GM12891 (cell line): ENCODE results near the gene GPSM3.
"Not testable (repeated sequence)": the region's sequence is repeated elsewhere in the genome, so short reads cannot be mapped to it uniquely, and the experiment has no call there.

Experiments
- DNase-seq: peaks from one replicate; pipeline ENCODE4 v3.0.0; 2011; ENCODE audit warnings: low spot score; ENCODE audit not compliant: insufficient read length
- FAIRE-seq: peaks from 2 replicates; lab custom pipeline; 2011; peaks lifted over from hg19 to GRCh38; lab: Jason Lieb, UNC
- PAX5 ChIP-seq: IDR thresholded peaks from 2 replicates; pipeline ENCODE4 v1.6.1; 2011; ENCODE audit warnings: low read length, moderate library complexity, mild to moderate bottlenecking; ENCODE audit not compliant: insufficient read depth, severe bottlenecking
- POLR2A ChIP-seq: IDR thresholded peaks from 2 replicates; pipeline ENCODE4 v1.6.1; 2011; ENCODE audit warnings: low read depth, low read length, control low read depth
- POLR2AphosphoS5 ChIP-seq: IDR thresholded peaks from 2 replicates; pipeline ENCODE4 v1.6.1; 2011; ENCODE audit warnings: low read depth, low read length, control low read depth
- POU2F2 ChIP-seq: IDR thresholded peaks from 2 replicates; pipeline ENCODE4 v1.6.1; 2011; ENCODE audit warnings: low read depth, mild to moderate bottlenecking, control low read depth, low read length, moderate library complexity
- SPI1 ChIP-seq: IDR thresholded peaks from 2 replicates; pipeline ENCODE4 v1.6.1; 2011; ENCODE audit warnings: low read depth, low read length, control low read depth
- TAF1 ChIP-seq: IDR thresholded peaks from 2 replicates; pipeline ENCODE4 v1.6.1; 2011; ENCODE audit warnings: low read depth, low read length, control low read depth

GPSM3 gene

GRCh38 chr6:32218167-32218566 lies 25.7 kb upstream of the GPSM3 start:
- no peak for TF ChIP-seq POU2F2
- no peak for TF ChIP-seq POLR2AphosphoS5
- no peak for TF ChIP-seq TAF1
- TF ChIP-seq POLR2A, result no peak
- TF ChIP-seq SPI1, result no peak
- no peak for TF ChIP-seq PAX5
- no peak for FAIRE-seq
- DNase-seq, result no peak

GRCh38 chr6:32216998-32217397 lies 24.6 kb upstream of the GPSM3 start:
- FAIRE-seq, result no peak
- TF ChIP-seq TAF1, result no peak
- TF ChIP-seq POLR2A, result no peak
- TF ChIP-seq POU2F2, result no peak
- TF ChIP-seq SPI1, result no peak
- no peak for TF ChIP-seq PAX5
- TF ChIP-seq POLR2AphosphoS5, result no peak
- no peak for DNase-seq

GRCh38 chr6:32216285-32216684 lies 23.8 kb upstream of the GPSM3 start:
- no peak for DNase-seq
- FAIRE-seq, result no peak

GRCh38 chr6:32215617-32216016 lies 23.2 kb upstream of the GPSM3 start:
- no peak for FAIRE-seq
- TF ChIP-seq SPI1 (no peak), TAF1 (no peak), POU2F2 (no peak), PAX5 (no peak), POLR2AphosphoS5 (no peak), POLR2A (no peak)
- no peak for DNase-seq

More at GRCh38 chr6:32216285-32216684, 23.8 kb upstream of the GPSM3 start:
- TF ChIP-seq SPI1 (no peak), TAF1 (no peak), POLR2A (no peak), PAX5 (no peak), POLR2AphosphoS5 (no peak)

- DNase-seq, result no peak
- no peak for FAIRE-seq
- TF ChIP-seq SPI1 (0 out of 2 replicates have a peak, but pooled peaks have one; percentile 29), POLR2AphosphoS5 (no peak), POU2F2 (no peak)
Observed at GRCh38 chr6:32214126-32214525, 21.7 kb upstream of the GPSM3 start.

GRCh38 chr6:32213649-32214048 lies 21.2 kb upstream of the GPSM3 start:
- no peak for TF ChIP-seq POLR2A
- TF ChIP-seq POLR2AphosphoS5, result no peak
- TF ChIP-seq POU2F2, result no peak
- TF ChIP-seq TAF1, result no peak
- no peak for TF ChIP-seq SPI1
- TF ChIP-seq PAX5, result no peak
- FAIRE-seq (no peak), DNase-seq (no peak)

GRCh38 chr6:32212076-32212760 lies 19.8 kb upstream of the GPSM3 start:
- no peak for FAIRE-seq
- DNase-seq, result no peak
- TF ChIP-seq POU2F2 (no peak), TAF1 (no peak), POLR2A (no peak), POLR2AphosphoS5 (no peak), PAX5 (no peak), SPI1 (no peak)

GRCh38 chr6:32211432-32211831 lies 19.0 kb upstream of the GPSM3 start:
- DNase-seq, result not testable (repeated sequence)

GRCh38 chr6:32210191-32210601 lies 17.8 kb upstream of the GPSM3 start:
- TF ChIP-seq SPI1 (no peak), POLR2AphosphoS5 (no peak), TAF1 (no peak), PAX5 (no peak), POLR2A (no peak), POU2F2 (no peak)
- no peak for DNase-seq
- FAIRE-seq, result no peak

More at GRCh38 chr6:32211432-32211831, 19.0 kb upstream of the GPSM3 start:
- FAIRE-seq, result not testable (repeated sequence)

GRCh38 chr6:32208996-32209395 lies 16.6 kb upstream of the GPSM3 start:
- FAIRE-seq (no peak), DNase-seq (no peak)
- TF ChIP-seq SPI1 (no peak), POU2F2 (no peak)
